Panc1 (cell line): ENCODE results near the gene TAPBP. TPM values are rescaled to one million over a fixed set of nuclear protein-coding genes. Genes with fewer than 3 reads are reported as not detected.
A peak's percentile ranks its signal among the peaks of the same experiment; 100 is the strongest.

Experiments used
- ATAC-seq: fragments of 200-7000 bp; cut with Tn5 transposase; 2 replicates; pipeline ENCODE4 v1.9.1; 2020; ENCODE audit warnings: mild to moderate bottlenecking, moderate library complexity
- BruUV-seq: library from RNA; stranded (reverse); fragments of 400-500 nt; replicated peaks from 2 replicates; lab custom pipeline; 2021; lab: Mats Ljungman, UMichigan
- CTCF ChIA-PET: fragments of 300-600 bp; sonication (Branson Sonifier 250); formaldehyde crosslinking; loops from one replicate; lab custom pipeline; 2022; ENCODE audit warnings: antibody characterized with exemption; lab: Charles Lee
- POLR2A ChIA-PET: fragments of 300-600 bp; sonication (Branson Sonifier 250); formaldehyde crosslinking; loops from one replicate; lab custom pipeline; 2022; ENCODE audit warnings: antibody characterized with exemption; lab: Charles Lee
- DNase-seq: peaks from one replicate; pipeline ENCODE4 v3.0.0-alpha.2; 2010; ENCODE audit warnings: low read depth, low spot score
- H3K27ac ChIP-seq: 2 replicates; pipeline ENCODE4 v1.5.1; 2011; ENCODE audit warnings: mild to moderate bottlenecking, low read length, inconsistent platforms
- H3K27me3 ChIP-seq: fragments of 200-500 bp; sonication (Bioruptor generic); 2 replicates; pipeline ENCODE4 v1.6.0; 2014; ENCODE audit warnings: low read length, inconsistent platforms; ENCODE audit not compliant: control insufficient read depth, insufficient read depth
- H3K36me3 ChIP-seq: fragments of 200-500 bp; sonication (Bioruptor generic); 2 replicates; pipeline ENCODE4 v1.5.1; 2014; ENCODE audit warnings: inconsistent platforms, mild to moderate bottlenecking, low read length, moderate library complexity; ENCODE audit not compliant: control insufficient read depth, insufficient read depth
- H3K4me1 ChIP-seq: 2 replicates; pipeline ENCODE4 v1.5.1; 2011; ENCODE audit warnings: inconsistent platforms, mild to moderate bottlenecking, low read length, moderate library complexity; ENCODE audit not compliant: control insufficient read depth, insufficient read depth
- H3K4me3 ChIP-seq, 2 experiments: 2 replicates each; pipeline ENCODE4 v1.5.1; 2011 to 2012; ENCODE audit warnings: low read depth in 2 of 2, low read length in 2 of 2, mild to moderate bottlenecking in 2 of 2, inconsistent platforms in 1 of 2, moderate library complexity in 1 of 2
- H3K9me3 ChIP-seq: fragments of 200-500 bp; sonication (Bioruptor generic); 2 replicates; pipeline ENCODE4 v1.5.1; 2014; ENCODE audit warnings: low read depth, mild to moderate bottlenecking, inconsistent platforms, low read length, moderate library complexity; ENCODE audit not compliant: control insufficient read depth, insufficient read depth
- POLR2AphosphoS5 ChIP-seq: IDR thresholded peaks from 2 replicates; pipeline ENCODE4 v1.6.1; 2012; ENCODE audit warnings: mild to moderate bottlenecking, low read depth, low read length, moderate library complexity
- SIN3A ChIP-seq: IDR thresholded peaks from 2 replicates; pipeline ENCODE4 v1.6.1; 2012; ENCODE audit warnings: low read depth, mild to moderate bottlenecking, low read length, moderate library complexity, borderline replicate concordance; ENCODE audit not compliant: insufficient read depth
- TCF7L2 ChIP-seq: IDR thresholded peaks from 2 replicates; pipeline ENCODE4 v1.6.1; 2011; ENCODE audit warnings: mild to moderate bottlenecking, low read depth, low read length, inconsistent platforms
- in situ Hi-C: cut with HindIII; loops from 2 replicates; pipeline ENCODE4 v1.10.0; 2016; ENCODE audit warnings: low sequenced_read_pairs, low pct_unique_long_range_greater_than_20kb
- intact Hi-C: fragments of 100-400 bp; cut with micrococcal nuclease; formaldehyde crosslinking; loops from one replicate; pipeline ENCODE4 v1.10.0; 2022; ENCODE audit not compliant: unreplicated experiment
- total RNA-seq: library from RNA; stranded (reverse); gene quantifications from one replicate; pipeline ENCODE4 v1.2.1, GENCODE V29; 2021; ENCODE audit not compliant: unreplicated experiment
- TF ChIP-seq, protein P1 (sequence below), 2 experiments: IDR thresholded peaks; 2 replicates each; pipeline ENCODE4 v1.6.1; 2011 to 2012; ENCODE audit warnings: low read depth in 2 of 2, control low read depth in 1 of 2, low read length in 1 of 2, mild to moderate bottlenecking in 1 of 2, moderate library complexity in 1 of 2; ENCODE audit not compliant: insufficient read depth in 1 of 2
- TF ChIP-seq, protein P2 (sequence below): fragments of 450-650 bp; IDR thresholded peaks from 2 replicates; pipeline ENCODE4 v1.5.1; 2017; ENCODE audit warnings: mild to moderate bottlenecking

The TAPBP gene
- total RNA-seq, 1 experiment from 2014 or later, result 246 TPM

DNA sequence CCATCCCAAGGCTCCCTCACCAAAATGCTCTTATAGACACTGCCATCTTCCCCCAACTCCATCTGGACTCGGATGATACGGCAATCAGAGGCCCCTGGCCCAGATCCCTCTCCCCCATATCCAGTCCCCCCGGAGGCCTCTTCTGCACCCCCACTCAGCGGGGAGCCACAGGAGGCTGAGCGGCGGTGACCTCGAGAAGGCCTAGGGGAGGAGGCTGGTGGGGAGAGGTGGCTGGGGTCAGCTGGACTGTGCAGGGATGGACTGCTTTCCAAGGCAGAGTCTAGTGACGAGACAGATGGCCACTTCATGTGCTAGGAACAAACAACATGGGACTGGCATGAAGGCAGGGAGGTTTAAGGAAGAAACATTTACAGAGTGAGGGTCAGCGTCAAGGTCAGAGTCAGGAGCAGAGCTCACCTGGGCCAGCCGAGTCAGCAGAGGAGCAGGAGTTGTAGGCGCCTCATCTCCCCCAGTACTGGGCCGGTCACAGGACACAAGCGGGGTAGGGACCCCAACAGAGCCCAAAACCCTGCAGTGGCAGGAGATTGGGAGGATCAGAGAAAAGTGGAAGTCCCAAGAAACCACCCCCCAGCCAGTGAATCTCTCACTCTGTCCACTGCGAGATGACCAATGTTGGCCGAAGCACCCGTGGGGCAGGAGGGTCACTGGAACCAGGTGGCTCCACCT, 20.7 kb downstream of the TAPBP start:
- intact Hi-C loops, result no loop called here
- Histone ChIP-seq H3K4me3 (no peak overlapping the region), H3K4me1 (peaks cover 21% of the 10 kb centered on the region), H3K9me3 (no peaks in the 10 kb centered on the region), H3K27ac (no peak overlapping the region), H3K36me3 (peaks cover 2% of the 10 kb centered on the region; the same call in 1 of the 2 replicates), H3K27me3 (no peaks in the 10 kb centered on the region)
- ATAC-seq (no peak), DNase-seq (no peak)
- no TSS peak for BruUV-seq
- ChIA-PET CTCF (interaction anchor here (1.5 kb wide), 1 partner anchor 16 kb away, joined by 5 read pairs; no protein-coding TSS in a partner anchor), POLR2A (no interaction called here)
- in situ Hi-C loops, result no loop called here
- TF ChIP-seq, protein P1, sequence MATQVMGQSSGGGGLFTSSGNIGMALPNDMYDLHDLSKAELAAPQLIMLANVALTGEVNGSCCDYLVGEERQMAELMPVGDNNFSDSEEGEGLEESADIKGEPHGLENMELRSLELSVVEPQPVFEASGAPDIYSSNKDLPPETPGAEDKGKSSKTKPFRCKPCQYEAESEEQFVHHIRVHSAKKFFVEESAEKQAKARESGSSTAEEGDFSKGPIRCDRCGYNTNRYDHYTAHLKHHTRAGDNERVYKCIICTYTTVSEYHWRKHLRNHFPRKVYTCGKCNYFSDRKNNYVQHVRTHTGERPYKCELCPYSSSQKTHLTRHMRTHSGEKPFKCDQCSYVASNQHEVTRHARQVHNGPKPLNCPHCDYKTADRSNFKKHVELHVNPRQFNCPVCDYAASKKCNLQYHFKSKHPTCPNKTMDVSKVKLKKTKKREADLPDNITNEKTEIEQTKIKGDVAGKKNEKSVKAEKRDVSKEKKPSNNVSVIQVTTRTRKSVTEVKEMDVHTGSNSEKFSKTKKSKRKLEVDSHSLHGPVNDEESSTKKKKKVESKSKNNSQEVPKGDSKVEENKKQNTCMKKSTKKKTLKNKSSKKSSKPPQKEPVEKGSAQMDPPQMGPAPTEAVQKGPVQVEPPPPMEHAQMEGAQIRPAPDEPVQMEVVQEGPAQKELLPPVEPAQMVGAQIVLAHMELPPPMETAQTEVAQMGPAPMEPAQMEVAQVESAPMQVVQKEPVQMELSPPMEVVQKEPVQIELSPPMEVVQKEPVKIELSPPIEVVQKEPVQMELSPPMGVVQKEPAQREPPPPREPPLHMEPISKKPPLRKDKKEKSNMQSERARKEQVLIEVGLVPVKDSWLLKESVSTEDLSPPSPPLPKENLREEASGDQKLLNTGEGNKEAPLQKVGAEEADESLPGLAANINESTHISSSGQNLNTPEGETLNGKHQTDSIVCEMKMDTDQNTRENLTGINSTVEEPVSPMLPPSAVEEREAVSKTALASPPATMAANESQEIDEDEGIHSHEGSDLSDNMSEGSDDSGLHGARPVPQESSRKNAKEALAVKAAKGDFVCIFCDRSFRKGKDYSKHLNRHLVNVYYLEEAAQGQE (IDR thresholded peaks at IDR 0.05; ENCODE audit: insufficient read depth in 1 of 2, low read depth in 2 of 2, low read length in 1 of 2), result no peak
- TF ChIP-seq, protein P2, sequence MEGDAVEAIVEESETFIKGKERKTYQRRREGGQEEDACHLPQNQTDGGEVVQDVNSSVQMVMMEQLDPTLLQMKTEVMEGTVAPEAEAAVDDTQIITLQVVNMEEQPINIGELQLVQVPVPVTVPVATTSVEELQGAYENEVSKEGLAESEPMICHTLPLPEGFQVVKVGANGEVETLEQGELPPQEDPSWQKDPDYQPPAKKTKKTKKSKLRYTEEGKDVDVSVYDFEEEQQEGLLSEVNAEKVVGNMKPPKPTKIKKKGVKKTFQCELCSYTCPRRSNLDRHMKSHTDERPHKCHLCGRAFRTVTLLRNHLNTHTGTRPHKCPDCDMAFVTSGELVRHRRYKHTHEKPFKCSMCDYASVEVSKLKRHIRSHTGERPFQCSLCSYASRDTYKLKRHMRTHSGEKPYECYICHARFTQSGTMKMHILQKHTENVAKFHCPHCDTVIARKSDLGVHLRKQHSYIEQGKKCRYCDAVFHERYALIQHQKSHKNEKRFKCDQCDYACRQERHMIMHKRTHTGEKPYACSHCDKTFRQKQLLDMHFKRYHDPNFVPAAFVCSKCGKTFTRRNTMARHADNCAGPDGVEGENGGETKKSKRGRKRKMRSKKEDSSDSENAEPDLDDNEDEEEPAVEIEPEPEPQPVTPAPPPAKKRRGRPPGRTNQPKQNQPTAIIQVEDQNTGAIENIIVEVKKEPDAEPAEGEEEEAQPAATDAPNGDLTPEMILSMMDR, result no peak
- TF ChIP-seq SIN3A, result no peak
- TF ChIP-seq TCF7L2, result no peak
- no peak for TF ChIP-seq POLR2AphosphoS5

DNA sequence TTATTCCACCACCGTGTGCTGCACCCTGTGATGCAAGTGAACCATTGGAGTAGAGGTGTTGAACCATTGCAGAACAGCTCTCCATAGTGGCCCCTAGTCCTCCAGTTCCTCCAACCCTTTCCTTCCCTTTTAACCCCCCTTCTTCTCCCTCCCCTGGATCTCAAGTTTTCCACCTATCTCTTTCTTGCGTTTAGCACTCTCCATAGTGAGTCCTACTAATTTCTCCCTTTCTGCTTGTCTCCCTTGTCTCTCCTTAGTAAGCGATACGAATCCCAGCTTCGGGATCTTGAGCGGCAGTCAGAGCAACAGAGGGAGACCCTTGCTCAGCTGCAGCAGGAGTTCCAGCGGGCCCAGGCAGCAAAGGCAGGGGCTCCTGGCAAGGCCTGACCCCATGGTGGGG, 23.4 kb downstream of the TAPBP start:
- peak overlapping the region; percentile 91 to 97 for H3K4me3 ChIP-seq
- H3K4me1 ChIP-seq, result peaks cover 19% of the 10 kb centered on the region
- POLR2A ChIA-PET, result no interaction called here
- no peaks in the 10 kb centered on the region for H3K27me3 ChIP-seq
- TF ChIP-seq POLR2AphosphoS5 (0 out of 2 replicates have a peak, but pooled peaks have one; percentile 23), TCF7L2 (no peak)
- TF ChIP-seq, protein P2, result no peak
- no TSS peak for BruUV-seq
- no peaks in the 10 kb centered on the region for H3K9me3 ChIP-seq
- in situ Hi-C loops (no loop called here), intact Hi-C loops (no loop called here)
- H3K36me3 ChIP-seq, result peaks cover 10% of the 10 kb centered on the region
- peak overlapping the region; percentile 95 for H3K27ac ChIP-seq
- CTCF ChIA-PET, result no interaction called here
- ATAC-seq, result no peak
- DNase-seq, result no peak
